PC-9 (cell line): Measurements from ENCODE around the gene ETV2. TPM values are rescaled to one million over a fixed set of nuclear protein-coding genes. Genes with fewer than 3 reads are reported as not detected.

Experiments
- BruUV-seq: library from RNA; stranded (reverse); fragments of 400-500 nt; replicated peaks from 2 replicates; lab custom pipeline; 2021; lab: Mats Ljungman, UMichigan
- CTCF ChIA-PET: fragments of 300-600 bp; sonication (Branson Sonifier 250); formaldehyde crosslinking; loops from one replicate; lab custom pipeline; 2022; ENCODE audit warnings: antibody characterized with exemption; lab: Charles Lee
- POLR2A ChIA-PET: fragments of 300-600 bp; sonication (Branson Sonifier 250); formaldehyde crosslinking; loops from one replicate; lab custom pipeline; 2022; ENCODE audit warnings: antibody characterized with exemption; ENCODE audit not compliant: unreplicated experiment; lab: Charles Lee
- DNase-seq, 2 experiments: peaks; one replicate each; pipeline versions ENCODE4 v3.0.0 to v3.0.0-alpha.2; 2015 to 2022; ENCODE audit warnings: mixed read lengths in 1 of 2
- H2AFZ ChIP-seq: fragments of 200-600 bp; sonication (generic); 2 replicates; pipeline ENCODE4 v1.8.1; 2017; ENCODE audit warnings: antibody characterized with exemption
- H3F3A ChIP-seq: fragments of 200-600 bp; sonication (generic); 2 replicates; pipeline ENCODE4 v1.8.1; 2017; ENCODE audit warnings: antibody characterized with exemption, mild to moderate bottlenecking, low read depth; ENCODE audit not compliant: insufficient read depth
- H3K27ac ChIP-seq: fragments of 200-600 bp; sonication (generic); 2 replicates; pipeline ENCODE4 v1.6.1; 2016; ENCODE audit warnings: mixed run types
- H3K27me3 ChIP-seq: fragments of 200-600 bp; sonication (generic); 2 replicates; pipeline ENCODE4 v1.6.1; 2016; ENCODE audit warnings: low read depth, mixed run types; ENCODE audit not compliant: insufficient read depth
- H3K36me3 ChIP-seq: fragments of 200-600 bp; sonication (generic); 2 replicates; pipeline ENCODE4 v1.6.1; 2016; ENCODE audit warnings: low read depth, mixed run types
- H3K4me1 ChIP-seq: fragments of 200-600 bp; sonication (generic); replicated peaks from 2 replicates; pipeline ENCODE4 v1.6.1; 2016; ENCODE audit warnings: mixed run types; ENCODE audit not compliant: insufficient read depth
- H3K4me2 ChIP-seq: fragments of 200-600 bp; sonication (generic); 2 replicates; pipeline ENCODE4 v1.6.1; 2017; ENCODE audit warnings: mixed run types
- H3K4me3 ChIP-seq: fragments of 200-600 bp; sonication (generic); 2 replicates; pipeline ENCODE4 v1.6.1; 2016; ENCODE audit warnings: mixed run types
- H3K79me2 ChIP-seq: fragments of 200-600 bp; sonication (generic); 2 replicates; pipeline ENCODE4 v1.6.1; 2017; ENCODE audit warnings: low read depth, mixed run types
- H3K9me2 ChIP-seq: fragments of 200-600 bp; sonication (generic); 2 replicates; pipeline ENCODE4 v1.8.1; 2017; ENCODE audit warnings: mild to moderate bottlenecking; ENCODE audit not compliant: insufficient read depth
- H3K9me3 ChIP-seq: fragments of 200-600 bp; sonication (generic); 2 replicates; pipeline ENCODE4 v1.8.1; 2016; ENCODE audit warnings: low read depth; ENCODE audit not compliant: insufficient read depth
- H4K20me1 ChIP-seq: fragments of 200-600 bp; sonication (generic); 2 replicates; pipeline ENCODE4 v1.8.1; 2017; ENCODE audit not compliant: insufficient read depth
- EZH2 ChIP-seq: fragments of 200-600 bp; sonication (generic); IDR thresholded peaks from 2 replicates; pipeline ENCODE4 v1.8.0; 2017; ENCODE audit warnings: antibody characterized with exemption, low read depth
- intact Hi-C: fragments of 100-400 bp; cut with micrococcal nuclease; formaldehyde crosslinking; loops from one replicate; pipeline ENCODE4 v1.10.0; 2022; ENCODE audit not compliant: unreplicated experiment
- total RNA-seq: library from RNA; stranded (reverse); gene quantifications from 2 replicates; pipeline ENCODE4 v1.2.3, GENCODE V29; 2021
- TF ChIP-seq, protein P1 (sequence below): fragments of 200-600 bp; sonication (generic); conservative IDR thresholded peaks from 2 replicates; pipeline ENCODE4 v1.6.1; 2017; ENCODE audit warnings: mixed run types, antibody characterized with exemption, mild to moderate bottlenecking, moderate library complexity

ETV2 gene
- total RNA-seq, 1 experiment from 2014 or later = 1.8 TPM

DNA sequence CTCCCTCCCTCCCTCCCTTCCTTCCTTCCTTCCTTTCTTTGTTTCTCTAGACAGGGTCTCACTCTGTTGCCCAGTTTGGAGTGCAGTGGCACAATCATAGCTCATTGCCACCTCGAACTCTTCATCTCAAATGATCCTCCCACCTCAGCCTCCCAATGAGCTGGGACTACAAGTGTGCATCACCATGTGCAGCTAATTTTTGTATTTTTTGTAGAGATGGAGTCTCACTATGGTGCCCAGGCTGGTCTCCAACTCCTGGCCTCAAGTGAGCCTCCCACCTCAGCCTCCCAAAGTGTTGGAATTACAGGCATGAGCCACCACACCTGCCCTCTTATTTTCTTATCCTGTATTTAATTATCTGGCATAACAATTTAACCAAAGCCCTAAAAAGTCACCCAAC is 29.1 kb downstream of the ETV2 start:
- no peak for DNase-seq
- peaks cover 6% of the 10 kb centered on the region; the same call in 1 of the 2 replicates for H3K4me1 ChIP-seq
- intact Hi-C loops = no loop called here
- no peaks in the 10 kb centered on the region for H3K9me3 ChIP-seq
- TF ChIP-seq, protein P1, sequence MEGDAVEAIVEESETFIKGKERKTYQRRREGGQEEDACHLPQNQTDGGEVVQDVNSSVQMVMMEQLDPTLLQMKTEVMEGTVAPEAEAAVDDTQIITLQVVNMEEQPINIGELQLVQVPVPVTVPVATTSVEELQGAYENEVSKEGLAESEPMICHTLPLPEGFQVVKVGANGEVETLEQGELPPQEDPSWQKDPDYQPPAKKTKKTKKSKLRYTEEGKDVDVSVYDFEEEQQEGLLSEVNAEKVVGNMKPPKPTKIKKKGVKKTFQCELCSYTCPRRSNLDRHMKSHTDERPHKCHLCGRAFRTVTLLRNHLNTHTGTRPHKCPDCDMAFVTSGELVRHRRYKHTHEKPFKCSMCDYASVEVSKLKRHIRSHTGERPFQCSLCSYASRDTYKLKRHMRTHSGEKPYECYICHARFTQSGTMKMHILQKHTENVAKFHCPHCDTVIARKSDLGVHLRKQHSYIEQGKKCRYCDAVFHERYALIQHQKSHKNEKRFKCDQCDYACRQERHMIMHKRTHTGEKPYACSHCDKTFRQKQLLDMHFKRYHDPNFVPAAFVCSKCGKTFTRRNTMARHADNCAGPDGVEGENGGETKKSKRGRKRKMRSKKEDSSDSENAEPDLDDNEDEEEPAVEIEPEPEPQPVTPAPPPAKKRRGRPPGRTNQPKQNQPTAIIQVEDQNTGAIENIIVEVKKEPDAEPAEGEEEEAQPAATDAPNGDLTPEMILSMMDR = no peak
- CTCF ChIA-PET = no interaction called here
- no peaks in the 10 kb centered on the region for H3K9me2 ChIP-seq
- no peak overlapping the region for H3K4me2 ChIP-seq
- H3K4me3 ChIP-seq = no peak overlapping the region
- POLR2A ChIA-PET = no interaction called here
- no TSS peak for BruUV-seq
- peaks cover 6% of the 10 kb centered on the region; the same call in 1 of the 2 replicates for H3F3A ChIP-seq
- no peaks in the 10 kb centered on the region for H4K20me1 ChIP-seq
- H3K36me3 ChIP-seq = no peaks in the 10 kb centered on the region
- no peaks in the 10 kb centered on the region for H3K79me2 ChIP-seq
- H3K27me3 ChIP-seq = peaks cover 19% of the 10 kb centered on the region
- no peak overlapping the region for H3K27ac ChIP-seq
- no peak overlapping the region for H2AFZ ChIP-seq

DNA sequence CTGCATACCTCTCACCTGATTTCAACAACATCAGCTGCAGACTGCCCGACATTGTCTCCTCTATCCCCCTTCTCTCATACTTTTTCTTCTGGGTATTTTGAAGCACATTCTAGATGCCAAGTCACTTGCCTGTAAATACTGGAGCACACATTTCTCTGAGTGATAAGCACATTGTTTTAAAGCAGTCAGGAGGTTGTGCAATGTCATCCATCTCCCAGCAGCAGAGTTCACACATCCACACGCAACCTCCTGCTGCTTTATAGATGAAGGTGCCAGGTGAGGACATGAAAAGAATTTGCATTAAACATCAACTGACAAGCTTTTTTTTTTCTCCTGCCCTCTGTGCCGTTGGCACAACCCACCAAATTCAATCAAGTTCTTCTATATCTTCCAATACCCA is 30.3 kb downstream of the ETV2 start:
- ChIA-PET POLR2A (interaction anchor here (0.5 kb wide), 1 partner anchor 367 kb away, joined by 4 read pairs; no protein-coding TSS in a partner anchor), CTCF (no interaction called here)
- Histone ChIP-seq H3K36me3 (no peaks in the 10 kb centered on the region), H3K9me3 (no peaks in the 10 kb centered on the region), H3F3A (peaks cover 6% of the 10 kb centered on the region; the same call in 1 of the 2 replicates), H3K27ac (no peak overlapping the region), H2AFZ (no peak overlapping the region), H3K4me1 (peaks cover 6% of the 10 kb centered on the region; the same call in 1 of the 2 replicates), H3K27me3 (peaks cover 19% of the 10 kb centered on the region), H3K4me2 (no peak overlapping the region), H4K20me1 (no peaks in the 10 kb centered on the region), H3K4me3 (no peak overlapping the region), H3K9me2 (no peaks in the 10 kb centered on the region), H3K79me2 (no peaks in the 10 kb centered on the region)
- BruUV-seq = no TSS peak
- intact Hi-C loops = no loop called here
- DNase-seq = peak in 1 of 2 experiments; percentile 78
- no peak for TF ChIP-seq EZH2
- TF ChIP-seq, protein P1 = no peak

DNA sequence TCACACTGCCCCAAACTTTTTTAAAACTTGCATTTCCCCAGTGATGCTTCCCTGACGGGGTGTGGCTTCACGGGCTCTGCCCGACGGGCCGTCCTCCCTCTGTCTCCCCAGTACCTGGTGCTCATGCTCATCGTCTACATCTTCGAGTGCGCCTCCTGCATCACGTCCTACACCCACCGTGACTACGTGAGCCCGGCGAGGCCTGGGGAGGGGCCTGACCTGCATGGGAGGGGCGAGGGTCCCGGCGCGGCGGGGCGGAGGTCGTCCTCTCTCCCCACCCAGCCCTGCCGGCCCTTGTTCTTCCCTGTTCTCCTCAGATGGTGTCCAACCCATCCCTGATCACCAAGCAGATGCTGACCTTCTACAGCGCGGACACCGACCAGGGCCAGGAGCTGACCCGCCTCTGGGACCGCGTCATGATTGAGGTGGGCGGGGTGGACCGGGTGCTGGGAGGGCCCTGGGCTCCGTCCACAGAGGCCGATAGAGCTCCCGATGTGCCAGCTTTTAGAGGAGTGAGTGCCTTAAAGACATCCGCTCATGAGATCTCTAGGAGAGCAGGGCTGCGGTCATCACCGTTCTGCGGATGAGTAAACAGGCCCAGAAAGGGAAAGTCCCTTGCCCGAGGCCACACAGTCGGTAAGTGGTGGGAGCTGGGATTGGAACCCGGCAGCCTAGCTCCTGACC is 31.7 kb downstream of the ETV2 start:
- no peak overlapping the region for H3K27ac ChIP-seq
- CTCF ChIA-PET = interaction anchor here (0.6 to 1.0 kb wide), 4 partner anchors 9 to 1441 kb away, joined by 3 to 7 read pairs (median 4); no protein-coding TSS in a partner anchor
- no TSS peak for BruUV-seq
- no peaks in the 10 kb centered on the region for H4K20me1 ChIP-seq
- H3K4me3 ChIP-seq = peak overlapping the region; percentile 43; the same call in 1 of the 2 replicates
- peak overlapping the region; percentile 72; the same call in 1 of the 2 replicates for H2AFZ ChIP-seq
- no peaks in the 10 kb centered on the region for H3K9me2 ChIP-seq
- no peaks in the 10 kb centered on the region for H3K36me3 ChIP-seq
- peak in 1 of 2 experiments; percentile 59 for DNase-seq
- peaks cover 6% of the 10 kb centered on the region; the same call in 1 of the 2 replicates for H3F3A ChIP-seq
- H3K4me2 ChIP-seq = peak overlapping the region; percentile 79
- no peaks in the 10 kb centered on the region for H3K79me2 ChIP-seq
- peaks cover 6% of the 10 kb centered on the region; the same call in 1 of the 2 replicates for H3K4me1 ChIP-seq
- H3K27me3 ChIP-seq = peaks cover 19% of the 10 kb centered on the region
- no peaks in the 10 kb centered on the region for H3K9me3 ChIP-seq
- intact Hi-C loops = no loop called here
- TF ChIP-seq EZH2 = no peak
- TF ChIP-seq, protein P1 = no peak
- POLR2A ChIA-PET = interaction anchor here (0.6 to 0.7 kb wide), 4 partner anchors 11 to 246 kb away, joined by 3 to 5 read pairs (median 4); no protein-coding TSS in a partner anchor
